Left lobe of liver (tissue), 2 donors: Measurements from ENCODE around the gene BMI1. TPM values are rescaled to one million over a fixed set of nuclear protein-coding genes. Genes with fewer than 3 reads are reported as not detected.
"Not testable (repeated sequence)": the region's sequence is repeated elsewhere in the genome, so short reads cannot be mapped to it uniquely, and the experiment has no call there.

Experiments used
- ATAC-seq: fragments of 200-7000 bp; cut with Tn5 transposase; one replicate; pipeline ENCODE4 v1.9.1; 2020; ENCODE audit warnings: mild to moderate bottlenecking, moderate library complexity
- DNase-seq: peaks from one replicate; pipeline ENCODE4 v3.0.0-alpha.2; 2020; ENCODE audit warnings: low spot score
- total RNA-seq: library from RNA; stranded (reverse); gene quantifications from one replicate; pipeline ENCODE4 v1.2.1, GENCODE V29; 2021
- donor health status: DM: no; HTN: no; CAD: no; lungs with moderate emphysema.
- donor health status: DM: no; HTN: yes; CAD: no.

The BMI1 gene
- total RNA-seq, 1 donor from 2014 or later, result 25.4 TPM

- no peak for DNase-seq
- ATAC-seq, result no peak
Observed at GRCh38 chr10:22338931-22339330, 18.0 kb downstream of the BMI1 start.

GRCh38 chr10:22339761-22340328 is 18.9 kb downstream of the BMI1 start:
- ATAC-seq (no peak), DNase-seq (no peak)

- DNase-seq, result peak; percentile 77
- ATAC-seq, result peak; percentile 84
Observed at GRCh38 chr10:22340329-22341189, 19.7 kb downstream of the BMI1 start.

GRCh38 chr10:22341190-22341925 is 20.5 kb downstream of the BMI1 start:
- no peak for DNase-seq
- peak; percentile 55 for ATAC-seq

- no peak for DNase-seq
- no peak for ATAC-seq
Observed at GRCh38 chr10:22341926-22342196, 21.0 kb downstream of the BMI1 start.

GRCh38 chr10:22342421-22342820 is 21.5 kb downstream of the BMI1 start:
- no peak for ATAC-seq
- DNase-seq, result no peak

- no peak for DNase-seq
- ATAC-seq, result no peak
Observed at GRCh38 chr10:22343731-22344130, 22.8 kb downstream of the BMI1 start.

- DNase-seq (no peak), ATAC-seq (no peak)
Observed at GRCh38 chr10:22344249-22344648, 23.4 kb downstream of the BMI1 start.

- DNase-seq (no peak), ATAC-seq (no peak)
Observed at GRCh38 chr10:22344781-22345300, 23.9 kb downstream of the BMI1 start.

GRCh38 chr10:22345301-22346095 is 24.6 kb downstream of the BMI1 start, which contains the start of gene SPAG6:
TSS of gene SPAG6 (plus strand) at chr10:22345496. CDS start at chr10:22345612, 116 bp downstream.
- peak; percentile 51 for DNase-seq
- no peak for ATAC-seq

- no peak for ATAC-seq
Observed at GRCh38 chr10:22346096-22346661, 25.3 kb downstream of the BMI1 start.

GRCh38 chr10:22349755-22350154 is 28.9 kb downstream of the BMI1 start:
- DNase-seq (no peak), ATAC-seq (no peak)

More at GRCh38 chr10:22346096-22346661, 25.3 kb downstream of the BMI1 start:
- DNase-seq, result no peak

- no peak for DNase-seq
- ATAC-seq, result no peak
Observed at GRCh38 chr10:22351131-22351703, 30.3 kb downstream of the BMI1 start.

- no peak for DNase-seq
- no peak for ATAC-seq
Observed at GRCh38 chr10:22356324-22356873, 35.5 kb downstream of the BMI1 start.

- not testable (repeated sequence) for ATAC-seq, DNase-seq
Observed at GRCh38 chr10:22357770-22358169, 36.9 kb downstream of the BMI1 start.

GRCh38 chr10:22363305-22363704 is 42.4 kb downstream of the BMI1 start:
- no peak for DNase-seq
- no peak for ATAC-seq

GRCh38 chr10:22364407-22365140 is 43.7 kb downstream of the BMI1 start:
- no peak for ATAC-seq
- no peak for DNase-seq

GRCh38 chr10:22365233-22365632 is 44.3 kb downstream of the BMI1 start:
- ATAC-seq, result no peak
- no peak for DNase-seq
